GM18867 (cell line): ENCODE measurements around the gene FRYL.
"Not testable (repeated sequence)": the region's sequence is repeated elsewhere in the genome, so short reads cannot be mapped to it uniquely, and the experiment has no call there.

Experiments used
- ATAC-seq: cut with Tn5 transposase; IDR thresholded peaks from one replicate; pipeline ENCODE4 v1.9.1; 2021; ENCODE audit warnings: mild to moderate bottlenecking, moderate library complexity; ENCODE audit not compliant: unreplicated experiment

FRYL gene

GRCh38 chr4:48462363-48462762 is 317.7 kb downstream of the FRYL start:
- ATAC-seq = no peak

- no peak for ATAC-seq
Measured at GRCh38 chr4:48461000-48461399, 319.1 kb downstream of the FRYL start.

GRCh38 chr4:48454591-48454990 is 325.5 kb downstream of the FRYL start:
- no peak for ATAC-seq

- ATAC-seq = not testable (repeated sequence)
Measured at GRCh38 chr4:48451656-48452055, 328.4 kb downstream of the FRYL start.

- no peak for ATAC-seq
Measured at GRCh38 chr4:48450740-48451139, 329.3 kb downstream of the FRYL start.

GRCh38 chr4:48449151-48449550 is 330.9 kb downstream of the FRYL start:
- ATAC-seq = no peak
